Stimulated activated CD4-positive, alpha-beta T cell treated with anti-CD3 and anti-CD28 coated beads, Interleukin-4, amount 100 ng/mL, for 4 hours (primary cell): ENCODE measurements around the gene IL17REL.

Experiments used
- DNase-seq, 2 experiments: peaks; one replicate each; pipeline ENCODE4 v3.0.0-alpha.2; 2020

The IL17REL gene

DNA sequence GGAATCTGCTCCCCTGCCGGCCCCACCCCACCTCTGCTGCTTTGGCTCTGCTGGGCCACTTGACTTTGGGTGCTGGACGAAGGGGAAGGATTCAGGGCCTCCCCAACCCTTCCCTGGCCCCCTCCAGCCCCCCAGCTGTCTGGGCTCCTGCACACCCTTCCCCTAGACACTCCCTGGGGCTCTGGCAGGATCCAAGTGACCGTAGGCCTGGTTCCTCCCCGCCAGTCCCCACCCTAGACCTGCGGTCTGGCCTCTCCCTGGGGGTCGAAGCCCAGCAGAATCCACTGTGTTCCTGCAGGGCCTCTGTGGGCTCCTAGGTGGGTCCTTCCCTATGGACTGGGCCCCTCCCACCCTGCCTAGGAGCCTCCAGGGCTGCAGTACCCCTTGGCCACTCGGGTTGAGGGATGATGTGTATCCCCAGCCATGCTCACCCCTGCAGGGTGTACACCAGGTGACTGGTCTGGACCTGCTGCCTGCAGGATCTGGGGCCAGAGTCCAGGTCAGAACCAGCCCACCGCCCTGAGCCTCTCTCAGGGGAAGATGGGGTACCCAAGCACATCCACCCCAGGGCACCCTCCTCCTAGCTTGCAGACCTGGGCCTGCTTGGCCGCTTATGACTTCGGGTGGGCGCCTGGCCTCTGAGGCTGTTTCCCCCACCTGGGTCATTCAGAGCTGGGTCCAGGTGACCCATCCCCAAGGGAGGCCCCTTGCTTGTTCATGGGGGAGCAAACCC lies 46.4 kb downstream of the IL17REL start:
- peak in 1 of 2 experiments; percentile 36 for DNase-seq

DNA sequence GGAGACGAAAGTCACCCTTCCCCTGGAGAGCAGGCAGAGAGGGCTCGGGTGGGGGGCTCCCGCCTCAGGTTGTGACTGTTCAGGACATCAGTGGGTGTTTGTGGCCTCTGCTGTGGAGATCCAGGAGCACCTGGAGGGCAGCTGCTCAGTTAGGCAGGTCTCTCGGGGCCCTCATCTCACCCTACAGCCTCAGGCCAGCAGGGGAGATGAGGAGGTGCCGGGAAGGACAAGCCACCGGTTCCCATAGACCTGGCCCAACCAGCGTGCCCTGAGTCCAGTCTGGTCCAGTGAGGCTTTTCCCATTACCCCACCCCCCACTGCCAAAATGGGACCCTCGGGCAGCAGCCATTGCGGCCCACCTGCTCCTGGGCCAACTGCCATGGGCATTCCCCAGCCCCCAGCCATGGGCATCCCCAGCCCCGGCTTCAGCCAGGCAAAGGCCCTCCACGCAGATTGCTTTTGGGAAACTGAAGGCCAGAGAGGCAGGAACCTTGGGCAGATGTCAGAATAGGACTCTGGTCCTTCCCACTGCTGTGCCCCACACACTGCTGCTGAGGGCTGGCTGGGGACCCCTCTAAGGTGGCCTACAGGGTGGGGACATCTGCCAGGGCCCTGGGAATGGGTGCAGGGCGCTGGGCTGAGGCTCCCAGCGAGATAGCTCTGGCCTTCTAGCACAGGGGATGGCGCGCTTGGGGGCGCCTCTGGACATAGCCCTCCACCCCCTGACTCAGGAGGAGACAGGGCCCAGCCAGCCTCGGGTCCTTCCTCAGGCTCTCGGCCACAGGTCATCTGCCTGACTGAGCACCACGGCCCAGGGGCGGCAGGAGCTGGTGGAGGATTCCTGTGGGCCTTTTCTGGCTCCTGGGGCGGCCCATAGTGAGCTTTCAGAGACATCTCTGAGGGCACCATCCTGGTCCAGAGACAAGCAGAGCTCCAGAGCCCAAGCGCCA lies 47.2 kb downstream of the IL17REL start:
- DNase-seq: peak; percentile 29 to 35

DNA sequence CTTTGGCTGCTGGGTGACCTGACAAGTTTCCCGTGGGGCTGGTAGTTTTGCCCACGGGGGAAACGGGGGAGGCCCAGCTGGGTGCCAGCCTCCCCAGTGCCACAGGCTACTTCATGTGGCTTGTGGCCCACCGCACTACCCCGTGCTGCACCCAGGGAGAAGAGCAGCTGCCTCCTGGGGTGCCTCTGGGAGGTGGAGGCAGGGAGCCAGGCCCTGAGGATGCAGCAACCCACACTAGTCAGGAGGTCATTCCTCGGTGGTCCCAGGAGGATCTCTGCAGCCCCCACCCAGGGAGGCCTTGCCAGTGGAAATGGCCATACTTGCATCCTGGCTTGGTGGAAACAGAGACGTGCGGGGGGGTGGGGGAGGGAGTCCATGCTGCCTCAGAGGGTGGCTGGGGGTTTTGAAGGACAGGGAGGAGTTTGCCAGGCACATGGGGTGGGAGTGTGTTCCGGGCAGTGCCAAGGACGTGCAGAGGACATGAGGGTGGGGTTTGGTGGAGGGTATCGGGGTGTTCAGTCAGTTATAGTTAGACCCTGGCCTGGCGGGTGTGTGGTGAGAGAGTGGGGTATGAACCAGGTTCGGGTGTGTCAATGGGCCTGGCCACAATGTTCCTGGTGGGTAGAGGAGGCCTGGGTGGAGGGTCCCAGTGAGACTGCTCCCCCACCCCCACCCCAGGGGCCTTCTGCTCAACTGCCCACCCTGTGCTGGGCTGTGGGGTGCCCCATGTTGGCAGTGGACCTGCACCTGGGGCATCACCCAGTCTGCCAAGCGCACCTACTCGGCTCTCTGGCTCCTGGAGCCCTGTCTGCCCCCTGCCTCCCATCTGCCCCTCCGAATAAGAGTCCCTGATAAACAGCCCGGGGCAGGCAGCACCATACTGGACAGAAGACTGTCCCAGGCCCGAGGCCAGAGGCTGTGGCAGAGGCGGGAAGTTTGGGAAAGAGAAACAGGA lies 48.2 kb downstream of the IL17REL start:
- peak; percentile 29 to 36 for DNase-seq

- DNase-seq: no peak
Observed at GRCh38 chr22:49963647-49964026, 48.9 kb downstream of the IL17REL start.

GRCh38 chr22:49962751-49963646 lies 49.6 kb downstream of the IL17REL start:
- peak; percentile 26 for DNase-seq

GRCh38 chr22:49962012-49962750 lies 50.4 kb downstream of the IL17REL start:
- peak; percentile 88 for DNase-seq

- no peak for DNase-seq
Observed at GRCh38 chr22:49961601-49962011, 51.0 kb downstream of the IL17REL start.

DNA sequence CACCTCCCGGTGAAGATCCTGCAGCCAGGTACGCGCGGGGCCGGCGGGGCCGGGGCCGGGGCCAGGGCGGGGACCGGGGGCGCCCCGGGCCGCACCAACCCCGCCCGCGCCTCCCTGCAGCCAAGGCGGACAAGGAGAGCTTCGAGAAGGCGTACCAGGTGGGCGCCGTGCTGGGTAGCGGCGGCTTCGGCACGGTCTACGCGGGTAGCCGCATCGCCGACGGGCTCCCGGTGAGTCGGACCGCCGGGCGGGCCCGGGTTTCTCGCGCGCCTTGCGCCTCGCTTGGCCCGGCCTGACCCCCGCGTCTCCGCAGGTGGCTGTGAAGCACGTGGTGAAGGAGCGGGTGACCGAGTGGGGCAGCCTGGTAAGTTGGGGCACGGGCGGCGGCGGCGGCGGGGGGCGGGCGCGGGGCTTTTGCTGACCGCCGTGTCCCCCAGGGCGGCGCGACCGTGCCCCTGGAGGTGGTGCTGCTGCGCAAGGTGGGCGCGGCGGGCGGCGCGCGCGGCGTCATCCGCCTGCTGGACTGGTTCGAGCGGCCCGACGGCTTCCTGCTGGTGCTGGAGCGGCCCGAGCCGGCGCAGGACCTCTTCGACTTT lies 51.5 kb downstream of the IL17REL start:
- peak in 1 of 2 experiments; percentile 48 for DNase-seq

DNA sequence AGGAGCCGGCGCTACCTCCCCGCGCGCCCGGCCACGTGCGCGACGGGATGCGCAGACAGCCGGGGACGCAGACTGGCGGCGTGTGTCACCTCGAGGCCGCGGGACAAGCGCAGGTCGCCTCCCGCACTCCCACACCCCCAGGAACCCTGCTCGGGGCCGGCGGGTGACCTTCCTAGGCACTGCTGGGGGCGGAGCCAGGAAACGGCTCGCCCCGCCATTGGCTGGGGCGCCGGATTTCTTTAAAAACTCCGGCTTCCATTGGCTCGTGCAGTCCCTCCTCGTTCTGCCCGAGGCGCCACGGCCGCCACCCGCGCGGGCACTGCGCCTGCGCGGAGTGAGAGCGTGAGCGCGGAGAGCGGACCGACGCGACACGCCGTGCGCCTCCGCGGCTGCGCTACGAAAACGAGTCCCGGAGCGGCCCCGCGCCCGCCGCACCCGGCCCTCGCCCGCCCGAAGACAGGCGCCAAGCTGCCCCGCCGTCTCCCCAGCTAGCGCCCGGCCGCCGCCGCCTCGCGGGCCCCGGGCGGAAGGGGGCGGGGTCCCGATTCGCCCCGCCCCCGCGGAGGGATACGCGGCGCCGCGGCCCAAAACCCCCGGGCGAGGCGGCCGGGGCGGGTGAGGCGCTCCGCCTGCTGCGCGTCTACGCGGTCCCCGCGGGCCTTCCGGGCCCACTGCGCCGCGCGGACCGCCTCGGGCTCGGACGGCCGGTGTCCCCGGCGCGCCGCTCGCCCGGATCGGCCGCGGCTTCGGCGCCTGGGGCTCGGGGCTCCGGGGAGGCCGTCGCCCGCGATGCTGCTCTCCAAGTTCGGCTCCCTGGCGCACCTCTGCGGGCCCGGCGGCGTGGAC lies 52.2 kb downstream of the IL17REL start, which contains the start of gene PIM3:
Gene PIM3, plus strand, starts transcription at position 614 of the 846 bp plus-strand sequence. Its CDS starts 176 bp downstream, at position 790.
- peak; percentile 90 to 97 for DNase-seq

- peak; percentile 43 to 45 for DNase-seq
Observed at GRCh38 chr22:49959782-49960158, 52.8 kb downstream of the IL17REL start.

GRCh38 chr22:49958931-49959781 lies 53.4 kb downstream of the IL17REL start:
- DNase-seq: no peak

GRCh38 chr22:49958366-49958921 lies 54.1 kb downstream of the IL17REL start:
- no peak for DNase-seq

GRCh38 chr22:49957826-49958365 lies 54.7 kb downstream of the IL17REL start:
- DNase-seq: no peak

GRCh38 chr22:49956914-49957825 lies 55.4 kb downstream of the IL17REL start:
- DNase-seq: no peak

- DNase-seq: no peak
Observed at GRCh38 chr22:49956418-49956770, 56.2 kb downstream of the IL17REL start.

GRCh38 chr22:49955581-49956417 lies 56.8 kb downstream of the IL17REL start:
- DNase-seq: no peak
